ENCODE results near the gene FOXP1. TPM values are rescaled to one million over a fixed set of nuclear protein-coding genes. Genes with fewer than 3 reads are reported as not detected.

Gene FOXP1
- total RNA-seq, 1 donor from 2014 or later: 26.1 TPM

DNA sequence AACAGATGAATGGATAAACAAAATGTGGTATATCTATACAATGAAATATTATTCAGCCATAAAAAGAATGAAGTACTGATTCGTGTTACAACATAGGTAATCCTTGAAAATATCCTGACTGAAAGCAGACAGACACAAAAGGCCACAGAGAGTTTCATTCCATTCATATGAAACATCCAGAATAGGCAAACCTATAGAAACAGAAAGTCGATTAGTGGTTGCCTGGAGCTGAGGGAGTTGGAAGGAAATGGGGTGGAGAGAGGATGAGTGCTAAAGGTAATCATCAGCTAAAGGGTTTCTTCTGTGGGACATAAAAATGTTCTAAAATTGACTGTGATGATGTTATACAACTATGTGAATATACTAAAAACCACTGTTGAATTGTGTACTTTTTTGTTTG is 22.9 kb downstream of the FOXP1 start:
- H3K4me3 ChIP-seq (ENCODE audit: low read depth, low read length): no peak overlapping the region
- no peak for DNase-seq (ENCODE audit: low read depth)
- TF ChIP-seq, protein P1, sequence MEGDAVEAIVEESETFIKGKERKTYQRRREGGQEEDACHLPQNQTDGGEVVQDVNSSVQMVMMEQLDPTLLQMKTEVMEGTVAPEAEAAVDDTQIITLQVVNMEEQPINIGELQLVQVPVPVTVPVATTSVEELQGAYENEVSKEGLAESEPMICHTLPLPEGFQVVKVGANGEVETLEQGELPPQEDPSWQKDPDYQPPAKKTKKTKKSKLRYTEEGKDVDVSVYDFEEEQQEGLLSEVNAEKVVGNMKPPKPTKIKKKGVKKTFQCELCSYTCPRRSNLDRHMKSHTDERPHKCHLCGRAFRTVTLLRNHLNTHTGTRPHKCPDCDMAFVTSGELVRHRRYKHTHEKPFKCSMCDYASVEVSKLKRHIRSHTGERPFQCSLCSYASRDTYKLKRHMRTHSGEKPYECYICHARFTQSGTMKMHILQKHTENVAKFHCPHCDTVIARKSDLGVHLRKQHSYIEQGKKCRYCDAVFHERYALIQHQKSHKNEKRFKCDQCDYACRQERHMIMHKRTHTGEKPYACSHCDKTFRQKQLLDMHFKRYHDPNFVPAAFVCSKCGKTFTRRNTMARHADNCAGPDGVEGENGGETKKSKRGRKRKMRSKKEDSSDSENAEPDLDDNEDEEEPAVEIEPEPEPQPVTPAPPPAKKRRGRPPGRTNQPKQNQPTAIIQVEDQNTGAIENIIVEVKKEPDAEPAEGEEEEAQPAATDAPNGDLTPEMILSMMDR (conservative IDR thresholded peaks at IDR 0.05; ENCODE audit: low read depth, low read length): no peak

DNA sequence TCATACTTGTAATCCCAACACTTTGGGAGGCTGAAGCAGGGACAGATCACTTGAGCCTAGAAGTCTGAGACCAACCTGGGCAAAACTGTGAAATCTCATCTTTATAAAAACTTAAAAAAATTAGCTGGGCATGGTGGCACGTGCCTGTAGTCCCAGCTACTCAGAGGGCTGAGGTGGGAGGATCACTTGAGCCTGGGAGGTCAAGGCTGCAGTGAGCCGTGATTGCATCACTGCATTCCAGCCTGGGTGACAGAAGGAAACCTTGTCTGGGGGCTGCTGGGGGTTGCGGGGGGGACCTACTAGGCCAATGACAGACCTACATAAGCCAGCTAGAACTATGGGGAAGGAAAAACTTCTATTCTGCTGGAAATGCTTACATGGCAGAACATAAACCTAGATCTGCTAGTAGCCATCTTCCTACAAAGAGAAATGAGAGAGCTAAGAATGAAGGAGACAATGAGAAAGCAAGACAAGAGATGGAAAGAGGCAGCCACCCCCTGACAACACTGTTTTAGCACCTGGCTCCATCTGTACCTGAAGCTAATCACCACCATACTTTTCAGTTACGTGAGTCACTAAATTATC is 23.9 kb downstream of the FOXP1 start:
- no peak overlapping the region for H3K4me3 ChIP-seq (ENCODE audit: low read depth, low read length)
- TF ChIP-seq, protein P1 (conservative IDR thresholded peaks at IDR 0.05; ENCODE audit: low read depth, low read length): no peak
- DNase-seq (ENCODE audit: low read depth): no peak

DNA sequence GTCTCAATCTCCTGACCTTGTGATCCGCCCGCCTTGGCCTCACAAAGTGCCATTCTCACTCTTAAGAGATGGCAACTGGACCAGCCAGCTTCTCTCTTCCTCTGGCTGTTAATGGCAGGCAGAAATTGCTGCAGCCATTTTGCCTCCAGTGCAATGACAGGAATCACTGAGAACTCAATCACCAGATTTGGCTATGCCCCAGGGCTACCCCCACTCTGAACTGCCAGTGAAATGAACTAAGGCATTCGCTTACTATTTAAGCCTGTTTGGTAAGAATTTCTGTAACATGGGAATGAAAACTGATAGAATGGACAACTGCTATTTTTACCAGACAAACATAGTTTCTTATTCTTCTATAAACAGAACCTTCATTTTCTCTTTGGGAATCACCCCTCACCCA is 24.5 kb downstream of the FOXP1 start:
- TF ChIP-seq, protein P1 (conservative IDR thresholded peaks at IDR 0.05; ENCODE audit: low read depth, low read length): no peak
- H3K4me3 ChIP-seq (ENCODE audit: low read depth, low read length): no peak overlapping the region
- no peak for DNase-seq (ENCODE audit: low read depth)

DNA sequence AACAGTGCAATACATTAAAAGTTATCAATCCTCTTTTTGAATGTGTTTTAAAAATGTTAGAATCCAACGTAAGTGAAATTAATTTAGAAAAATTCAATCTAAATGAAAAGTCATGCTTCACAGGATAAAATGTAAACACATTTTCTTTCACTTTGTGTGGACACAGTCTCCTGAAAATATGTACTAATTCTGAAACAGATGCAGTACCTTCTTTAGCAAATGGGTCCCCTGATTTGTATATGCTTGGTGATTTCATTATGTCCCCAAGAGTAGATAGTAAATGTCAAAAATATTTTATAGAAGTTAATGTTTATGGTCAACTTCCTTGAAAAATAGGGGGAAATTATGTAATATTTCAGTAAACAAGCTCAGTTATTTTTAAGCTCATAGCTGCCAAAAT is 28.9 kb downstream of the FOXP1 start:
- H3K4me3 ChIP-seq (ENCODE audit: low read depth, low read length): no peak overlapping the region
- TF ChIP-seq, protein P1 (conservative IDR thresholded peaks at IDR 0.05; ENCODE audit: low read depth, low read length): no peak
- DNase-seq (ENCODE audit: low read depth): no peak

DNA sequence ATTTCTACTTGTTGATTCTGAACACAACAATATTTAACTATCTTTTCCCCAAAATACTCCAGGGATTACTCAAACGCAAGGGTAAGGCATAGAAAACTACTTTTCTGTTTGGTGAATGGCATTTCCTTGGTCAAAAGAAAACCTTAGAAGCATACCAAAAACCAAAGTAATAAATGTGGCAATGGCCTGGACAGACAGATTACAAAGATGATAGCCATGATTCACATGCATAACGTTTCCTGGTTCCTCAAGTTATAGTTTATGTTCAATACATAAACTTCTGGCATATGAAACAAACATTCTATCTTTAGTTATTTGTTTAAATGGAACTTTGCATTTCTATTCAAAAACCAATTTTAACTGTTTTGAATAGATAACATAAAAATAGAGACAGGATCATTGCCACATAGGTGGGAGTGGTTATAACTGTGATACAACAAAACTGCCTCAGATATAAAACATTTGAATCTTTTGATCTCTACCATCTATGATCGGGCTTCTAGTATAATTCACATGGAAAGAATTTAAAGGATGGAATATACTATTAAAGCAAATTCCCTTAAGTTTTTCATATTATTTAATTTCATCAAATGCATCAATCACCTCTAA is 32.1 kb downstream of the FOXP1 start:
- H3K4me3 ChIP-seq (ENCODE audit: low read depth, low read length): no peak overlapping the region
- DNase-seq (ENCODE audit: low read depth): no peak
- TF ChIP-seq, protein P1 (conservative IDR thresholded peaks at IDR 0.05; ENCODE audit: low read depth, low read length): no peak

DNA sequence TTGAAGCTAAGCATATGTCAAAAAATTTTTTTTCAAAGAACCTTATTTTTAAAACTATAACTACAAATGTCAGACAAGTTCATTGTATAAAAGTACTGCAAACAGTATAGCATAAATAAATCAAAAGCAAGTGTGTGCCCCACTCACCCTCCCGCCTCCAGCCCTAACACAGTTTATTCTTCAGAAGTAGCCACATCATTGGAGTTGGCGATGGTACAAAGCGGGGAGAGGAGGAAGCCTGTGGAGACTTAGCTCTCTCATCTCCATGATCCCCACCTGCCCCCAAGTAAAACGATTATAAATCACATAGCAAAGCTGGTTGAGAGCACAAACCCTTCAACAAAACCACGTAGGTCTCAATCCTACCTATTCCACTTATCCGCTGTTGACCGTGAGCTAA is 33.6 kb downstream of the FOXP1 start:
- TF ChIP-seq, protein P1 (conservative IDR thresholded peaks at IDR 0.05; ENCODE audit: low read depth, low read length): no peak
- H3K4me3 ChIP-seq (ENCODE audit: low read depth, low read length): no peak overlapping the region
- no peak for DNase-seq (ENCODE audit: low read depth)
